ENCODE measurements around the gene ADAMTS6.

DNA sequence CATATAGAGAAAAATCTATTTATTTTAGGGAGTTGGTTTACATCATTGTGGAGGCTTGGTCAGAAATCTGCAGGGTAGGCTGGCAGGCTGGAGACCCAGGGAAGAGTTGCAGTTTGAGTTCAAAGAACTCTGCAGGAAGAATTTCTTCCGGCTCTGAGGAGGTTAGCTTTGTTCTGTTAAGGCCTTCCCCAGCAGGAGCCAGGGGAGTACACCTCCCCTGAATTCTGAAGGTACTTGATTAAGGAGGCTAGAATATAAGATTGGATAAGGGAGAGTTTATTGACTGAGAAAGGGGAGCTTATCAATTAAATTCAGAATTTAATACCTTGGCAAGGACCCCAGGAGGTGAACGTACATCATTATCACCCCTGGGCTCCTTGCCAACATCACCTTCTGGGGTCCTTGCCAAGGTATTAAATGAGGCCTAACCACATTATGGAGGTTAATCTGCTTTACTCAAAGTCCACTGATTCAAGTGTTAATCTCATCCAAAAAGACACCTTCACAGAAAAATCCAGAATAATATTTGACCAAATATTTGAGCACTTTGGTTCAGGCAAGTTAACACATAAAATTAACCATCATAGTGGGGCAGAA lies 361.3 kb downstream of the ADAMTS6 start:
- TF ChIP-seq, protein P1, sequence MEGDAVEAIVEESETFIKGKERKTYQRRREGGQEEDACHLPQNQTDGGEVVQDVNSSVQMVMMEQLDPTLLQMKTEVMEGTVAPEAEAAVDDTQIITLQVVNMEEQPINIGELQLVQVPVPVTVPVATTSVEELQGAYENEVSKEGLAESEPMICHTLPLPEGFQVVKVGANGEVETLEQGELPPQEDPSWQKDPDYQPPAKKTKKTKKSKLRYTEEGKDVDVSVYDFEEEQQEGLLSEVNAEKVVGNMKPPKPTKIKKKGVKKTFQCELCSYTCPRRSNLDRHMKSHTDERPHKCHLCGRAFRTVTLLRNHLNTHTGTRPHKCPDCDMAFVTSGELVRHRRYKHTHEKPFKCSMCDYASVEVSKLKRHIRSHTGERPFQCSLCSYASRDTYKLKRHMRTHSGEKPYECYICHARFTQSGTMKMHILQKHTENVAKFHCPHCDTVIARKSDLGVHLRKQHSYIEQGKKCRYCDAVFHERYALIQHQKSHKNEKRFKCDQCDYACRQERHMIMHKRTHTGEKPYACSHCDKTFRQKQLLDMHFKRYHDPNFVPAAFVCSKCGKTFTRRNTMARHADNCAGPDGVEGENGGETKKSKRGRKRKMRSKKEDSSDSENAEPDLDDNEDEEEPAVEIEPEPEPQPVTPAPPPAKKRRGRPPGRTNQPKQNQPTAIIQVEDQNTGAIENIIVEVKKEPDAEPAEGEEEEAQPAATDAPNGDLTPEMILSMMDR (IDR thresholded peaks at IDR 0.05), result no peak
- TF ChIP-seq, protein P2, sequence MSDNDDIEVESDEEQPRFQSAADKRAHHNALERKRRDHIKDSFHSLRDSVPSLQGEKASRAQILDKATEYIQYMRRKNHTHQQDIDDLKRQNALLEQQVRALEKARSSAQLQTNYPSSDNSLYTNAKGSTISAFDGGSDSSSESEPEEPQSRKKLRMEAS (IDR thresholded peaks at IDR 0.05), result no peak
- no peak for TF ChIP-seq NR3C1 (IDR thresholded peaks at IDR 0.05)
